GM23248 (cell line): Measurements from ENCODE around the gene TEF.

ENCODE experiments used
- EZH2 ChIP-seq: fragments of 200-600 bp; sonication (generic); IDR thresholded peaks from 2 replicates; pipeline ENCODE4 v1.6.1; 2018; ENCODE audit warnings: antibody characterized with exemption, mild to moderate bottlenecking; ENCODE audit not compliant: insufficient read depth, poor library complexity, severe bottlenecking
- EZH2phosphoT487 ChIP-seq: fragments of 200-600 bp; sonication (generic); IDR thresholded peaks from 2 replicates; pipeline ENCODE4 v1.6.1; 2018; ENCODE audit warnings: antibody characterized with exemption, moderate library complexity, mild to moderate bottlenecking, low read depth; ENCODE audit not compliant: insufficient read depth

- TF ChIP-seq EZH2 = no peak
- TF ChIP-seq EZH2phosphoT487 = no peak
Observed at GRCh38 chr22:41347066-41347859, 34.5 kb upstream of the TEF start.
